Ovary (tissue), 3 donors: Measurements from ENCODE around the gene TSLP.

Experiments
- CTCF ChIP-seq, 3 donors: fragments of 450-650 bp in 2 of 3; fragments of 200-600 bp in 1 of 3; IDR thresholded peaks; one replicate each; pipeline versions ENCODE4 v1.5.1 to v1.8.0; 2016 to 2022; ENCODE audit warnings: antibody characterized with exemption in 3 of 3, mild to moderate bottlenecking in 1 of 3
- EP300 ChIP-seq: sonication (generic); formaldehyde crosslinking; IDR thresholded peaks from one replicate; pipeline ENCODE4 v1.6.1; 2017; ENCODE audit warnings: antibody characterized with exemption
- POLR2A ChIP-seq: fragments of 450-650 bp; IDR thresholded peaks from one replicate; pipeline ENCODE4 v1.6.1; 2017; ENCODE audit warnings: antibody characterized with exemption, mild to moderate bottlenecking, moderate library complexity
- donor health status: DM: no; HTN: no; CAD: no.

- TF ChIP-seq CTCF (IDR thresholded peaks at IDR 0.05) (no peak), POLR2A (no peak), EP300 (no peak)
Observed at GRCh38 chr5:111063709-111064322, 7.7 kb upstream of the TSLP start.
